Measurements from ENCODE around the gene ZSWIM5.

Gene ZSWIM5

DNA sequence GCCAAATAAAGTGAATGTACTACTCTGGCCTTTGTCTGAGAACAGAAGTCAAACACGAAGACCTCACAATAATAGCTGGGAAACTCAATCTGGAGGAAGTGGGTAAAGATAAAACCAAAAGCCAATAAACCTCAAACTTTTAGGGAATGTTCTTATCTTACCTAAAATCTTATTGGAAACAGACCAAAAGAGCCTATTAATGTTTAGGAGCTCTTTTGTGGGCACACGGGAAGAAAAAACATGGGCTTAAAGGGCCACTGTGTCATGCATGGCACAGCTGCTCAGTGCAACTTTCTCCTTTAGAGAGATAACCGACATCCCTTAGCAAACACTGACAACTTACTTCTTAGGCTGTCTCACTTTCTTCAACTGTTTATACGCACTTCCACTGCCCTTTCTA, 236.1 kb downstream of the ZSWIM5 start:
- TF ChIP-seq, protein P1, sequence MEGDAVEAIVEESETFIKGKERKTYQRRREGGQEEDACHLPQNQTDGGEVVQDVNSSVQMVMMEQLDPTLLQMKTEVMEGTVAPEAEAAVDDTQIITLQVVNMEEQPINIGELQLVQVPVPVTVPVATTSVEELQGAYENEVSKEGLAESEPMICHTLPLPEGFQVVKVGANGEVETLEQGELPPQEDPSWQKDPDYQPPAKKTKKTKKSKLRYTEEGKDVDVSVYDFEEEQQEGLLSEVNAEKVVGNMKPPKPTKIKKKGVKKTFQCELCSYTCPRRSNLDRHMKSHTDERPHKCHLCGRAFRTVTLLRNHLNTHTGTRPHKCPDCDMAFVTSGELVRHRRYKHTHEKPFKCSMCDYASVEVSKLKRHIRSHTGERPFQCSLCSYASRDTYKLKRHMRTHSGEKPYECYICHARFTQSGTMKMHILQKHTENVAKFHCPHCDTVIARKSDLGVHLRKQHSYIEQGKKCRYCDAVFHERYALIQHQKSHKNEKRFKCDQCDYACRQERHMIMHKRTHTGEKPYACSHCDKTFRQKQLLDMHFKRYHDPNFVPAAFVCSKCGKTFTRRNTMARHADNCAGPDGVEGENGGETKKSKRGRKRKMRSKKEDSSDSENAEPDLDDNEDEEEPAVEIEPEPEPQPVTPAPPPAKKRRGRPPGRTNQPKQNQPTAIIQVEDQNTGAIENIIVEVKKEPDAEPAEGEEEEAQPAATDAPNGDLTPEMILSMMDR (conservative IDR thresholded peaks at IDR 0.05; ENCODE audit: low read depth, low read length): no peak

More for the DNA sequence above, 236.1 kb downstream of the ZSWIM5 start:
- H3K4me3 ChIP-seq (ENCODE audit: low read length): no peak overlapping the region
- no peak for DNase-seq (ENCODE audit: low read depth)
